ENCODE data around the gene PRKCA.

The PRKCA gene

DNA sequence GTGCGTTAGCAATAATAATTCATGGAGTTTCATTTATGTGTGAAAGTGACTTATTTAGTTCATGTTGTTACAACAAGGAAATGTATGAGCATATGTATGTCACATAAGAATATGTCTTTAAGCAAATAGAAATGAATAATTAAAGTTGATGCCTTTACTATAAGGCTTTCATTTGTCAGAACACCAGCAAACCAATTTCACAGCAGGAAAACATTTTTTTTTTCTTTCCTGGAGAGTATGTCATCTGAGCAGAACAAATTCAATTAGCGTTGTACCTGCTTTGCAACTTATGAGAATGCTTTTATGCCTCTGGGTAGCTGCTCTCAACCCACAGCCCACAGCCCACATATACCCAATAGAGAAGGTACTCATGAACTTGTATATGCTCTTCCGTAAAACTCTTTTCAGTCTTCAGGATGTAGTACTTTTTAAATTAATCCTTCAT lies 46.9 kb upstream of the PRKCA start:
- Histone ChIP-seq H3K4me3 (ENCODE audit: low read length, poor library complexity, severe bottlenecking) (no peak overlapping the region), H3K79me2 (ENCODE audit: insufficient read depth, low read length) (no peaks in the 10 kb centered on the region), H4K20me1 (ENCODE audit: insufficient read depth, low read length, poor library complexity, severe bottlenecking) (no peaks in the 10 kb centered on the region), H3K9me3 (ENCODE audit: insufficient read depth, low read depth, low read length) (no peaks in the 10 kb centered on the region), H3K27me3 (ENCODE audit: insufficient read depth, low read length, poor library complexity, severe bottlenecking) (no peaks in the 10 kb centered on the region), H3K4me1 (ENCODE audit: insufficient read depth, low read length, poor library complexity, severe bottlenecking) (no peaks in the 10 kb centered on the region), H3K36me3 (ENCODE audit: insufficient read depth, low read length) (no peaks in the 10 kb centered on the region), H3K9me2 (replicated peaks; ENCODE audit: low read depth, low read length) (no peaks in the 10 kb centered on the region), H3F3A (ENCODE audit: low read depth) (no peaks in the 10 kb centered on the region), H3K4me2 (ENCODE audit: low read depth, low read length, poor library complexity, severe bottlenecking) (no peak overlapping the region), H3K9ac (ENCODE audit: low read depth, low read length, poor library complexity, severe bottlenecking) (no peak overlapping the region), H2AFZ (ENCODE audit: low read length) (peak overlapping the region; percentile 57)
- no peak for TF ChIP-seq CTCF (conservative IDR thresholded peaks at IDR 0.05; ENCODE audit: low read length)
- TF ChIP-seq EZH2phosphoT487 (IDR thresholded peaks at IDR 0.05; ENCODE audit: borderline replicate concordance), result no peak

DNA sequence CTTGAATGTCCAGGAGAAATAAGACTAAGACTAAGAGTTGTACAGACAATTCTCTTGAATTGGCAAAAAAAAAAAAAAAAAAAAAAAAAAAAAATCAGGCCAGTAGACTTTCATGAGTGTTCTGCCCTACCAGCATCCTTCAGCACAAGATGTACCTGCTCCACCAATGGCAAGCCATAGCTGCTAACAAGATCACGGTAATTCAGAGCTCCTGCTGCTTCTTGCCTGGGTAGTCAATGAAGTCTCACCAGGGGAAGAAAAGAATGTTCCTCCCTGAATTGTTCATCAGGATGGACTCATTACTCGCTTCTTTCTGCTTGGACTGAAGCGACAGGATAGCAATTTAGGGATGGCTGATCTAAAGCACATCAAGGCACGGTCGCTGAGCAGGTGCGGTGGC lies 42.1 kb upstream of the PRKCA start:
- TF ChIP-seq EZH2phosphoT487 (IDR thresholded peaks at IDR 0.05; ENCODE audit: borderline replicate concordance) (no peak), CTCF (conservative IDR thresholded peaks at IDR 0.05; ENCODE audit: low read length) (no peak)

DNA sequence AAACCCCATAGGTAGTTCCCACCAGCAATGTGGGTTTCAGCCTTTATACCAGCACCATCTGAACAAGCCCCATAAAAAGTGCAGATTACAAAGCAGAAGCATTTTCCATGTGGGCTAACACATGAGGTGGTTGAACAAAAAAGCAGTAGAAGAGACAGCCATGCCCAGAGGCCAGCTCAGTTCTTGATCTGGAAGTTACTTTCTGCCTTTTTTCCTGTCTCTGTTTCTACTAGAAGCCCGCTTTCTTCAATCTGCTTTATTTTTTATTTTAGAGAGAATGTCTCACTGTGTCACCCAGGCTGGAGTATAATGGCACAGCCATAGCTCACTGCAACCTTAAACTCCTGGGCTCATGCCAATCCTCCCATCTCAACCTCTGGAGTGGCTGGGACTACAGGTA lies 41.7 kb upstream of the PRKCA start:
- Histone ChIP-seq H3F3A (ENCODE audit: low read depth) (no peaks in the 10 kb centered on the region), H3K27me3 (ENCODE audit: insufficient read depth, low read length, poor library complexity, severe bottlenecking) (no peaks in the 10 kb centered on the region), H3K9me3 (ENCODE audit: insufficient read depth, low read depth, low read length) (no peaks in the 10 kb centered on the region), H4K20me1 (ENCODE audit: insufficient read depth, low read length, poor library complexity, severe bottlenecking) (no peaks in the 10 kb centered on the region), H3K9me2 (replicated peaks; ENCODE audit: low read depth, low read length) (no peaks in the 10 kb centered on the region), H3K79me2 (ENCODE audit: insufficient read depth, low read length) (no peaks in the 10 kb centered on the region), H3K4me1 (ENCODE audit: insufficient read depth, low read length, poor library complexity, severe bottlenecking) (no peaks in the 10 kb centered on the region), H3K4me3 (ENCODE audit: low read length, poor library complexity, severe bottlenecking) (no peak overlapping the region), H3K4me2 (ENCODE audit: low read depth, low read length, poor library complexity, severe bottlenecking) (no peak overlapping the region), H3K36me3 (ENCODE audit: insufficient read depth, low read length) (no peaks in the 10 kb centered on the region), H2AFZ (ENCODE audit: low read length) (no peak overlapping the region), H3K9ac (ENCODE audit: low read depth, low read length, poor library complexity, severe bottlenecking) (no peak overlapping the region)
- no peak for TF ChIP-seq CTCF (conservative IDR thresholded peaks at IDR 0.05; ENCODE audit: low read length)
- TF ChIP-seq EZH2phosphoT487 (IDR thresholded peaks at IDR 0.05; ENCODE audit: borderline replicate concordance), result no peak

More for the DNA sequence above, 42.1 kb upstream of the PRKCA start:
- H4K20me1 ChIP-seq (ENCODE audit: insufficient read depth, low read length, poor library complexity, severe bottlenecking), result no peaks in the 10 kb centered on the region
- no peak overlapping the region for H3K9ac ChIP-seq (ENCODE audit: low read depth, low read length, poor library complexity, severe bottlenecking)
- no peaks in the 10 kb centered on the region for H3F3A ChIP-seq (ENCODE audit: low read depth)
- H3K9me2 ChIP-seq (replicated peaks; ENCODE audit: low read depth, low read length), result no peaks in the 10 kb centered on the region
- no peaks in the 10 kb centered on the region for H3K4me1 ChIP-seq (ENCODE audit: insufficient read depth, low read length, poor library complexity, severe bottlenecking)
- H3K4me2 ChIP-seq (ENCODE audit: low read depth, low read length, poor library complexity, severe bottlenecking), result no peak overlapping the region
- H2AFZ ChIP-seq (ENCODE audit: low read length), result no peak overlapping the region
- H3K4me3 ChIP-seq (ENCODE audit: low read length, poor library complexity, severe bottlenecking), result no peak overlapping the region
- no peaks in the 10 kb centered on the region for H3K79me2 ChIP-seq (ENCODE audit: insufficient read depth, low read length)
- H3K36me3 ChIP-seq (ENCODE audit: insufficient read depth, low read length), result no peaks in the 10 kb centered on the region
- H3K27me3 ChIP-seq (ENCODE audit: insufficient read depth, low read length, poor library complexity, severe bottlenecking), result no peaks in the 10 kb centered on the region
- no peaks in the 10 kb centered on the region for H3K9me3 ChIP-seq (ENCODE audit: insufficient read depth, low read depth, low read length)
